Heart left ventricle (tissue), 16 donors: ENCODE results near the gene FAM120AOS. TPM values are rescaled to one million over a fixed set of nuclear protein-coding genes. Genes with fewer than 3 reads are reported as not detected.

Source experiments
- ATAC-seq, 4 donors: fragments of 200-7000 bp; cut with Tn5 transposase; one replicate each; pipeline ENCODE4 v1.9.1; 2020 to 2022; ENCODE audit warnings: moderate library complexity in 4 of 4, mild to moderate bottlenecking in 3 of 4, moderate number of reproducible peaks in 1 of 4
- DNase-seq, 5 donors: peaks; one replicate each; pipeline ENCODE4 v3.0.0-alpha.2; 2020
- H3K27ac ChIP-seq, 12 donors: fragments of 200-600 bp; sonication (generic) in 4 of 12; one replicate each; pipeline versions ENCODE4 v1.5.0 to v1.8.0; 2016 to 2022; ENCODE audit warnings: mild to moderate bottlenecking in 2 of 12
- H3K27me3 ChIP-seq, 9 donors: fragments of 200-600 bp; sonication (generic) in 2 of 9; one replicate each; pipeline versions ENCODE4 v1.5.1 to v1.8.0; 2016 to 2022; ENCODE audit warnings: mild to moderate bottlenecking in 3 of 9
- H3K36me3 ChIP-seq, 9 donors: fragments of 200-600 bp; sonication (generic) in 2 of 9; one replicate each; pipeline versions ENCODE4 v1.5.0 to v1.8.0; 2018 to 2022; ENCODE audit warnings: mild to moderate bottlenecking in 2 of 9
- H3K4me1 ChIP-seq, 12 donors: fragments of 200-600 bp; sonication (generic) in 4 of 12; one replicate each; pipeline versions ENCODE4 v1.5.0 to v1.8.0; 2016 to 2022; ENCODE audit warnings: mild to moderate bottlenecking in 3 of 12
- H3K4me3 ChIP-seq, 12 donors: fragments of 200-600 bp; sonication (generic) in 4 of 12; one replicate each; pipeline versions ENCODE4 v1.5.0 to v1.8.0; 2017 to 2022; ENCODE audit warnings: mild to moderate bottlenecking in 9 of 12, moderate library complexity in 4 of 12
- H3K9me3 ChIP-seq, 12 donors: fragments of 200-600 bp; sonication (generic) in 4 of 12; one replicate each; pipeline versions ENCODE4 v1.5.0 to v1.8.0; 2016 to 2022; ENCODE audit warnings: mild to moderate bottlenecking in 1 of 12
- CTCF ChIP-seq, 12 donors: fragments of 200-600 bp; sonication (generic) in 4 of 12; IDR thresholded peaks; one replicate each; pipeline versions ENCODE4 v1.5.0 to v1.8.0; 2018 to 2022; ENCODE audit warnings: antibody characterized with exemption in 12 of 12, mild to moderate bottlenecking in 5 of 12
- POLR2A ChIP-seq, 2 donors: fragments of 450-650 bp; IDR thresholded peaks; one replicate each; pipeline ENCODE4 v1.6.1; 2017; ENCODE audit warnings: antibody characterized with exemption in 2 of 2, mild to moderate bottlenecking in 2 of 2, moderate library complexity in 2 of 2
- WGBS, 4 donors: extraction: QIAGEN DNeasy Blood & Tissue Kit in 2 of 4; methylation state at CpG; one replicate each; pipeline versions ENCODE4 v1.1.5 to v1.1.7; 2013 to 2018; 5-methylcytosine and 5-hydroxymethylcytosine counted together
- intact Hi-C, 10 donors: fragments of 100-400 bp; cut with DNase I; formaldehyde crosslinking; loops; one replicate each; pipeline versions ENCODE4 v1.11.1 to v1.14.2; 2022
- polyA plus RNA-seq, 2 donors: library from polyadenylated mRNA; stranded (reverse); fragments of 200-250 nt; gene quantifications; one replicate each; pipeline ENCODE4 v1.2.3, GENCODE V29; 2013
- total RNA-seq, 9 donors: library from RNA; depleted of rRNA in 2 of 9; stranded (reverse); fragments of >200 nt in 2 of 9; fragmentation: NEBNext Ultra II Directional in 3 of 9; extraction: Animal tissue kit (Norgen Biotek cat#: 25700) in 3 of 9; gene quantifications; one replicate each; pipeline versions ENCODE4 v1.1.0 to v1.2.4, GENCODE V29; 2016 to 2023
- donor health status: ischemic (EF 13 %, LVEDD 7.1; RV severe dilation, severe dysfunction).
- donor health status: healthy with polysubstance abuse.
- donor health status: DM: no; HTN: yes; CAD: no.
- donor health status: DM: no; HTN: no; CAD: no.
- donor health status: ischemic (EF 25% LVEDD 6.9; RV normal size, moderate dysfunction).
- donor health status: ischemic (EF 25% LVEDD 5.7; RV mildly dilated, moderate dysfunction).
- donor health status: healthy.
- donor health status: DM: yes; HTN: yes; CAD: no.
- donor health status: ischemic (EF 35%, LVEDD 5.7; RV mildly dilated, moderate dysfunction).
- donor health status: nonischemic (EF 11% LVEDD 7.7; RV severe dilation, severe dysfunction).
- donor health status: DM: yes; HTN: yes; CAD: no.
- donor health status: PGD.
- donor health status: ischemic (EF 29% LVEDD 5.4; RV normal size, mild dysfunction).
- donor health status: nonischemic (EF 23%, LVEDD 6.1; RV moderate dilation, normal function).

The FAM120AOS gene
- total and polyA plus RNA-seq, 11 donors: 22.2 to 38.8 (median 33.2) TPM

DNA sequence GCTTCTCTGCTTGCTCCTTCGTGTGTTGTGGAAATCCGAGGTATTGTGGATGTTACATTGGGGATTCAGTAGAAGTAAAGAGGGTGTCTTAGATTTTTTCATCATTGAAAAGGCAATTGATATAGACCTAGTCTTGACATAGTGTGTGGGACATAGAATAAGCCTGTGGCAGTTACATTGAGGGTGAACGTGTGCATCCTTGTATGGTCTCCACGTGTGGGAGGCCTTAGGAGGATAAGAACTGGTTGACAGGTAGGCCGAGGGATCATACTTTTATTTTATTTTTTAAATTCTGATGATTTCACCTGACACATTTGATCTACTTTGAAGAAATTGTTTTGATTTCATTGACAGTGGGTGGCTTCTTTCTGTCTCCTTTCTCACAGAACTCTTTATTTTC lies 17.0 kb upstream of the FAM120AOS start:
- ATAC-seq (no peak), DNase-seq (no peak)
- Histone ChIP-seq H3K4me1 (peaks cover 11 to 68% (median 52%) of the 10 kb centered on the region in 12 donors), H3K27ac (no peak overlapping the region), H3K36me3 (peaks cover 0 to 27% (median 8%) of the 10 kb centered on the region in 9 donors), H3K4me3 (no peak overlapping the region), H3K9me3 (no peaks in the 10 kb centered on the region), H3K27me3 (no peaks in the 10 kb centered on the region)
- 79 to 87% (median 85%) methylated on average over 5 of the region's 5 CpGs for WGBS, 4 donors
- no peak for TF ChIP-seq CTCF (IDR thresholded peaks at IDR 0.05)
- TF ChIP-seq POLR2A (IDR thresholded peaks at IDR 0.05): no peak
- intact Hi-C loops: no loop called here

GRCh38 chr9:93468763-93469456 lies 15.5 kb upstream of the FAM120AOS start:
- 8 to 20% (median 14%) methylated on average over 5 of the region's 5 CpGs for WGBS, 4 donors
- TF ChIP-seq CTCF (IDR thresholded peaks at IDR 0.05) (no peak), POLR2A (IDR thresholded peaks at IDR 0.05) (no peak)

DNA sequence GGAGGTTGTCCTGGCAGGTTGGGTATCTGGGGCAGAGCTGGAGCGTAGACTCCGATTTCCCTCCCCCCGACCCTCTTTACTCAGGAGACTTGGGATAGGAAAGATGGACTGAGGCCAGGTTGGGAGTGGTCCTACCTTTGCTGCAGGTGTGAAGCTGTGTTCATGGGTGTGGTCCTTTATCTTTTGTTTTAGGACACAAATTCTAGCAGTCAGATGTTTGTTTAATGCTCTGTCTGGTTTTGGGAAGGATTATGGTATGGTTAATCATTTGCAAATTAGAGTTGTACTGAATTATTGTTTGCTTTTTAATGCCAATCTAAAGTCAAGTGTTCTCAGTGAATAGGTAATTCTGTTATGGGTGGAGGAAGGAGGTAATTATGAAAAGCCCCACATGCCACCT lies 14.1 kb upstream of the FAM120AOS start:
- no peaks in the 10 kb centered on the region for H3K27me3 ChIP-seq
- WGBS, 4 donors: 80 to 89% (median 82%) methylated on average over 3 of the region's 3 CpGs
- H3K9me3 ChIP-seq: no peaks in the 10 kb centered on the region
- TF ChIP-seq POLR2A (IDR thresholded peaks at IDR 0.05) (no peak), CTCF (IDR thresholded peaks at IDR 0.05) (no peak)
- ATAC-seq (no peak), DNase-seq (no peak)
- no peak overlapping the region for H3K4me3 ChIP-seq
- peaks cover 0 to 16% (median 0%) of the 10 kb centered on the region in 9 donors for H3K36me3 ChIP-seq
- peaks cover 16 to 85% (median 67%) of the 10 kb centered on the region in 12 donors for H3K4me1 ChIP-seq
- intact Hi-C loops: no loop called here
- peak overlapping the region in 1 of 12 donors; percentile 50 for H3K27ac ChIP-seq

More at GRCh38 chr9:93468763-93469456, 15.5 kb upstream of the FAM120AOS start:
- Histone ChIP-seq H3K27ac (peak overlapping the region; percentile 23 to 84 (median 63)), H3K9me3 (no peaks in the 10 kb centered on the region), H3K27me3 (no peaks in the 10 kb centered on the region), H3K36me3 (peaks cover 0 to 24% (median 4%) of the 10 kb centered on the region in 9 donors), H3K4me1 (peaks cover 16 to 82% (median 65%) of the 10 kb centered on the region in 12 donors), H3K4me3 (peak overlapping the region in 7 of 12 donors; percentile 1 to 21 (median 14))
- ATAC-seq (peak; percentile 39 to 82 (median 70)), DNase-seq (peak in 1 of 5 donors; percentile 24)
- intact Hi-C loops: no loop called here

DNA sequence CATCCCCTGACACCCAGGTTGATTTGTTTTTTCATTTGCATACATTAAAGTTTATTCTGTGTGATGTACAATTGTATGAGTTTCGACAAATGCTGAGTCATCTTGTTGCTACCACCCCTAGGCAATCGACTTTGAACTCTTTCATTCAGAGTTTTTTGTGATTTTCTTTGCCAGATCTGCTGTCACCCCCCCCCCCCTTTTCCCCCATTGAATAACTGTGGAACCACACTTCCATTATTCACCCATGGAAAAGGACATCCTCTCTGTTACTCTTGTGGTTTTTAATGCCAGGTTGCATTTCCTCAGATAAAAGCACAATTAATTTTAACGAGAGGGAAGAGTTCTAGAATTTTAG lies 13.7 kb upstream of the FAM120AOS start:
- intact Hi-C loops: no loop called here
- TF ChIP-seq CTCF (IDR thresholded peaks at IDR 0.05) (no peak), POLR2A (IDR thresholded peaks at IDR 0.05) (no peak)
- no peak for ATAC-seq
- Histone ChIP-seq H3K4me3 (no peak overlapping the region), H3K27ac (peak overlapping the region in 3 of 12 donors; percentile 8 to 50 (median 30)), H3K4me1 (peaks cover 16 to 85% (median 67%) of the 10 kb centered on the region in 12 donors), H3K27me3 (no peaks in the 10 kb centered on the region), H3K9me3 (no peaks in the 10 kb centered on the region), H3K36me3 (peaks cover 0 to 11% (median 0%) of the 10 kb centered on the region in 9 donors)
- no peak for DNase-seq
- 32 to 42% (median 40%) methylated on average over 3 of the region's 3 CpGs for WGBS, 4 donors
